GM21529 (cell line): ENCODE results near the gene UBAC1.
"Not testable (repeated sequence)": the region's sequence is repeated elsewhere in the genome, so short reads cannot be mapped to it uniquely, and the experiment has no call there.

Experiments
- ATAC-seq: cut with Tn5 transposase; IDR thresholded peaks from one replicate; pipeline ENCODE4 v1.9.1; 2021; ENCODE audit not compliant: unreplicated experiment

UBAC1 gene

GRCh38 chr9:135902655-135903357, 58.4 kb downstream of the UBAC1 start:
- ATAC-seq: no peak

GRCh38 chr9:135901826-135902225, 59.3 kb downstream of the UBAC1 start:
- no peak for ATAC-seq

GRCh38 chr9:135901031-135901758, 60.0 kb downstream of the UBAC1 start:
- no peak for ATAC-seq

- ATAC-seq: no peak
Observed at GRCh38 chr9:135898634-135899407, 62.4 kb downstream of the UBAC1 start.

GRCh38 chr9:135896626-135897025, 64.5 kb downstream of the UBAC1 start:
- no peak for ATAC-seq

- ATAC-seq: no peak
Observed at GRCh38 chr9:135896205-135896604, 65.0 kb downstream of the UBAC1 start.

- no peak for ATAC-seq
Observed at GRCh38 chr9:135895202-135895848, 65.8 kb downstream of the UBAC1 start.

- ATAC-seq: no peak
Observed at GRCh38 chr9:135893104-135893503, 68.1 kb downstream of the UBAC1 start.

GRCh38 chr9:135892327-135892726, 68.8 kb downstream of the UBAC1 start:
- ATAC-seq: not testable (repeated sequence)

- ATAC-seq: no peak
Observed at GRCh38 chr9:135891027-135891631, 70.0 kb downstream of the UBAC1 start.

GRCh38 chr9:135890190-135891026, 70.8 kb downstream of the UBAC1 start:
- ATAC-seq: no peak

- ATAC-seq: no peak
Observed at GRCh38 chr9:135889564-135890189, 71.5 kb downstream of the UBAC1 start.

- no peak for ATAC-seq
Observed at GRCh38 chr9:135888766-135889394, 72.3 kb downstream of the UBAC1 start.

- no peak for ATAC-seq
Observed at GRCh38 chr9:135888126-135888765, 72.9 kb downstream of the UBAC1 start.

GRCh38 chr9:135887585-135888050, 73.6 kb downstream of the UBAC1 start:
- peak; percentile 69 for ATAC-seq

- peak; percentile 16 for ATAC-seq
Observed at GRCh38 chr9:135887021-135887507, 74.1 kb downstream of the UBAC1 start.

GRCh38 chr9:135886147-135886981, 74.8 kb downstream of the UBAC1 start:
- no peak for ATAC-seq
